ENCODE results near the gene PDZK1IP1.
"Not testable (repeated sequence)": the region's sequence is repeated elsewhere in the genome, so short reads cannot be mapped to it uniquely, and the experiment has no call there.

The PDZK1IP1 gene

DNA sequence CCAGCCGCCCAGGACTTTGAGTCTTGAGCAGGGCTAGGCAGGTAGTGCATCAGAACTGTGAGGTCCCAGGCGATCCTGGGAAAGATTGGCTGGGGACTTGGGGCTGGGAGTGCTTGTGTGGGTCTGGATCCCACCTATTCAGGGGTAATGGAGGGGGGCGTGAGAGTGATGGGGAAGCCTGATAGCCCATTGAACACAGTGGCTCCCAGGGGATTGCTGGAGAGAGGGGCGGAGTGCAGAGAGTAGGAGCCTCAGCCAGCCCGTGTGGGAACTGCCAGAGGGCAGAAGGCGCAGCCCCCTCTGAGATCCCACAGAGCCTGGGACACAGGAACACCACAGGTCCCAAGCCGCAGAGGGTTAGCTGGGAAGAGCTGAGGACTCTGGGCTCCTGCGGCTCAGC is 19.3 kb upstream of the PDZK1IP1 start:
- DNase-seq (ENCODE audit: low read depth) = no peak
- no peak overlapping the region for H3K4me3 ChIP-seq (ENCODE audit: low read depth, low read length)
- TF ChIP-seq, protein P1, sequence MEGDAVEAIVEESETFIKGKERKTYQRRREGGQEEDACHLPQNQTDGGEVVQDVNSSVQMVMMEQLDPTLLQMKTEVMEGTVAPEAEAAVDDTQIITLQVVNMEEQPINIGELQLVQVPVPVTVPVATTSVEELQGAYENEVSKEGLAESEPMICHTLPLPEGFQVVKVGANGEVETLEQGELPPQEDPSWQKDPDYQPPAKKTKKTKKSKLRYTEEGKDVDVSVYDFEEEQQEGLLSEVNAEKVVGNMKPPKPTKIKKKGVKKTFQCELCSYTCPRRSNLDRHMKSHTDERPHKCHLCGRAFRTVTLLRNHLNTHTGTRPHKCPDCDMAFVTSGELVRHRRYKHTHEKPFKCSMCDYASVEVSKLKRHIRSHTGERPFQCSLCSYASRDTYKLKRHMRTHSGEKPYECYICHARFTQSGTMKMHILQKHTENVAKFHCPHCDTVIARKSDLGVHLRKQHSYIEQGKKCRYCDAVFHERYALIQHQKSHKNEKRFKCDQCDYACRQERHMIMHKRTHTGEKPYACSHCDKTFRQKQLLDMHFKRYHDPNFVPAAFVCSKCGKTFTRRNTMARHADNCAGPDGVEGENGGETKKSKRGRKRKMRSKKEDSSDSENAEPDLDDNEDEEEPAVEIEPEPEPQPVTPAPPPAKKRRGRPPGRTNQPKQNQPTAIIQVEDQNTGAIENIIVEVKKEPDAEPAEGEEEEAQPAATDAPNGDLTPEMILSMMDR (IDR thresholded peaks at IDR 0.05; ENCODE audit: control insufficient read depth, extremely low read depth, insufficient read depth) = no peak

DNA sequence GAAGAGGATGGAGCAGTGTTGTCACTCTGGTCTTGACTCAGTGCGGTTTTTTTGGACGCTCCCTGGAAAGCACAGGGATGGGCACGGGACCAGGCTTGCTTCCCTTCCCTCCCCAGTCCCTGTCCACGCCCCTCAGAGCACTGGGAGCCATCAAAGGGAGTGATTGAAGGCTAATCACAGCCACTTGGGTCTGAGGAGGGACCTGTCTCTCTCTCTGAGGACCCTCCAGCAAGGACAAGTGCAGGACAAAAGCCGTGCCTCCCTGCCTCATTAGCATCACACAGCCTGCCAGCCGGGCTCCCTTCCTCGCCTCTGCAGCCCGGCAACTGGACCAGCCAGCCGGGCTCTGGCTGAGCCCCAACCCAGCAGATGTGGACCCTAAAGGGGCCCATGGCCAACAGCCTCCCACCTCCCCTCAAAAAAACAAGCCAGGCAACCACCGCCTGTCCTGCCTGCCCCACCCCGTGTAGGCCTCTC is 18.6 kb upstream of the PDZK1IP1 start:
- DNase-seq (ENCODE audit: low read depth) = no peak
- no peak overlapping the region for H3K4me3 ChIP-seq (ENCODE audit: low read depth, low read length)
- TF ChIP-seq, protein P1 (IDR thresholded peaks at IDR 0.05; ENCODE audit: control insufficient read depth, extremely low read depth, insufficient read depth) = no peak

DNA sequence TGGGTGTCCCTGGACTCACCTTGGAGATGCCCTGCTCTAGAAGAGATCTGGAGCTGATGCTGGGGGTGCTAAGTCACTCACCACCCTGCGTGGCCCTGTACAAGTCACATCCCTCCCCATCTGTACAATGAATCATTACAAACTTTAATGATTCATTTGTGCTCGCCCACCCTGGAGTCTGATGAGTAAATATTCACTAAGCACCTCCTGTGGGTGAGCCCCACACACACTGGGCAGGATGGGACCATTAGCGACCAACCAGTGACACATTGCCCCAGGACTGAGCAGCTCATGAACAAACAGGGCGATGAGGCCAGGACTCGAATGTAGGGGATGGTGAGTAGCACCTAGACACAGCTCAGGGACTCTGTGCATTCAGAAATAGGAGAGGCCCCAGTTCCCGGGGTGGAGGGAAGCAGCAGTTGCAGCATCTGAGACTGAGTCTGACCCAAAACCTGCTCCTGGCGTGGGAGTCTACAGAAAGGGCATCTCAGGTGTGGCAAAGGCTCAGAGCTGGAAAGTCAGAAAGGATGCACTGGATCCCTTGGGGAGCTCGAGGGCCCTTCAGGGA is 18.1 kb upstream of the PDZK1IP1 start:
- DNase-seq (ENCODE audit: low read depth) = no peak
- H3K4me3 ChIP-seq (ENCODE audit: low read depth, low read length) = no peak overlapping the region
- TF ChIP-seq, protein P1 (IDR thresholded peaks at IDR 0.05; ENCODE audit: control insufficient read depth, extremely low read depth, insufficient read depth) = no peak

DNA sequence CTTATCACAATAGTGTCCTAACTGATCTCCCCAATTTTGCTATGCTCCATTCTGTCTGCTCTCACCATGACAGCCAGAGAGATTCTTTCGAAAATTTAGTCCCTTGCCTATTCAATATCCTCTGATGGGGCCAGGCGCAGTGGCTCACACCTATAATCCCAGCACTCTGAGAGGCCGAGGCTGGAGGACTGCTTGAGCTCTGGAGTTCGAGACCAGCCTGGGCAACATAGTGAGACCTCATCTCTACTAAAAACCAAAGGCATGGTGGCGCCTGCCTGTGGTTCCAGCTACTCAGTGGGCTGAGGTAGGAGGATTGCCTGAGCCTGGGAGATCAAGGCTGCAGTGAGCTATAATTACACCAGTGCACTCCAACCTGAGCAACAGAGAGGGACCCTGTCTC is 16.1 kb upstream of the PDZK1IP1 start:
- DNase-seq (ENCODE audit: low read depth) = no peak
- TF ChIP-seq, protein P1 (IDR thresholded peaks at IDR 0.05; ENCODE audit: control insufficient read depth, extremely low read depth, insufficient read depth) = no peak
- H3K4me3 ChIP-seq (ENCODE audit: low read depth, low read length) = no peak overlapping the region

DNA sequence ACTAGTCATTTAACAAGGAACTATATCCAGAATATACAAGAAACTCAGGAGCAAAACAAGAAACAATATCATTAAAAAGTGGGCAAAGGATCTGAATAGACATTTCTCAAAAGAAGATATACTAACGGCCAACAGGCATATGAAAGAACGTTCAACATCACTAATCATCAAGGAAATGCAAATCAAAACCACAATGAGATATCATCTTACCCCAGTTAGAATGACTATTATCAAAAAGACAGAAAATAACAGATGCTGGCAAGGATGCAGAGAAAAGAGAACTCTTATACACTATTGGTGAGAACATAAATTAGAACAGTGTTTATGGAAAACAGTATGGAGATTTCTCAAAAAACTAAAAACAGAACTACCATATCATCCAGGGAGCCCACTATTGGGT is 13.7 kb upstream of the PDZK1IP1 start:
- DNase-seq (ENCODE audit: low read depth); H3K4me3 ChIP-seq (ENCODE audit: low read depth, low read length): not testable (repeated sequence)

DNA sequence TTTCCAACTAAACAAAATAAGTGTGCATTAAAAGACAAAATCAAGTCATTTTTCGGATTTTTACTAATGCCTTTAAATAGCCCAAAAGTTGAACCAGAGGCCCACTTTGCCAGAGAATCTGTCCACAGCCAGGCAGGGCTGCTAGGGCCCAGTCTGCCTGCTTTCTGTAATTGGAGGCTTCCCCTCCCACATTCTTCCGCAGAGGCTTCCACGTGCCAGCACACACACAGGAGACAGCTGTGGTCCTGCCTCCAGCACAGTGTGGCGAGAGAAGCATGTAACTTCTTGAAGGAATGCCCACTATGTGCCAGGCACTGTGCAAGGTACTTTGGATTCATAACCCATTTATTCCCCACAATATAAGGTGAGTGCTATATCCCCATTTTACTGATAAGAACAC is 11.3 kb upstream of the PDZK1IP1 start:
- no peak overlapping the region for H3K4me3 ChIP-seq (ENCODE audit: low read depth, low read length)
- TF ChIP-seq, protein P1 (IDR thresholded peaks at IDR 0.05; ENCODE audit: control insufficient read depth, extremely low read depth, insufficient read depth) = no peak
- no peak for DNase-seq (ENCODE audit: low read depth)

DNA sequence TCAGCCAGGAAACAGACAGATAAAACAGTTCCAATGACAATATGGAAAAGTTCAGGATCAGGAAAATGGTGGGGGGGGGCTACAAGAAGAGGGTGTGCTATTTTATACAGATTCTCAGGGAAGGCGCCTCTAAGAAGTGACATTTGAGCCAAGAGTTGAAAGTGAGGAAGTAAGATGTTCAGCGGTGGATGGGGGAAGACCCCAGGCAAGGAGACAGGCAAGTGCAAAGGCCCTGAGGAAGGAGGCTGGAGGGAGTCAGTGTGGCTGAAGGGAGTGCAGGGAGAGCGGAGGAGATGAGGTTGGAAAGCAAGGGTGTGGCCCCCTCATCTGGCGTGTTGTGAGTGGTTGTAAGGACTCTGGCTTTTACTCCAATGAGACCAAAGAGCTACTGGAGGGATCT is 8.4 kb upstream of the PDZK1IP1 start:
- DNase-seq (ENCODE audit: low read depth) = no peak
- TF ChIP-seq, protein P1 (IDR thresholded peaks at IDR 0.05; ENCODE audit: control insufficient read depth, extremely low read depth, insufficient read depth) = no peak
- no peak overlapping the region for H3K4me3 ChIP-seq (ENCODE audit: low read depth, low read length)

Measured in LNCaP clone FGC (cell line).